ENCODE measurements around the gene UVSSA.
"Not testable (repeated sequence)": the region's sequence is repeated elsewhere in the genome, so short reads cannot be mapped to it uniquely, and the experiment has no call there.

UVSSA gene

GRCh38 chr4:1410491-1411325 lies 63.7 kb downstream of the UVSSA start:
- no peak for DNase-seq

- no peak for DNase-seq
Measured at GRCh38 chr4:1411436-1412375, 64.7 kb downstream of the UVSSA start.

GRCh38 chr4:1412376-1413203 lies 65.6 kb downstream of the UVSSA start:
- DNase-seq: no peak

GRCh38 chr4:1413204-1413663 lies 66.2 kb downstream of the UVSSA start:
- no peak for DNase-seq

- DNase-seq: no peak
Measured at GRCh38 chr4:1413687-1414479, 66.9 kb downstream of the UVSSA start.

GRCh38 chr4:1414831-1415680 lies 68.0 kb downstream of the UVSSA start:
- no peak for DNase-seq

- no peak for DNase-seq
Measured at GRCh38 chr4:1415681-1415981, 68.6 kb downstream of the UVSSA start.

GRCh38 chr4:1416051-1416947 lies 69.3 kb downstream of the UVSSA start:
- DNase-seq: no peak

GRCh38 chr4:1416948-1417260 lies 69.9 kb downstream of the UVSSA start:
- DNase-seq: no peak

GRCh38 chr4:1417522-1418390 lies 70.7 kb downstream of the UVSSA start:
- DNase-seq: no peak

- no peak for DNase-seq
Measured at GRCh38 chr4:1418494-1419285, 71.7 kb downstream of the UVSSA start.

- no peak for DNase-seq
Measured at GRCh38 chr4:1419708-1420107, 72.7 kb downstream of the UVSSA start.

GRCh38 chr4:1421657-1422056 lies 74.6 kb downstream of the UVSSA start:
- DNase-seq: no peak

GRCh38 chr4:1427010-1427409 lies 80.0 kb downstream of the UVSSA start:
- no peak for DNase-seq

GRCh38 chr4:1443688-1444172 lies 96.7 kb downstream of the UVSSA start:
- not testable (repeated sequence) for DNase-seq

Measured in NCI-H510A treated with DMSO at 0.1 percent for 48 hours (cell line).